Endothelial cell (in vitro differentiated cells): ENCODE data around the gene PARD3B. TPM values are rescaled to one million over a fixed set of nuclear protein-coding genes. Genes with fewer than 3 reads are reported as not detected.

Experiments
- DNase-seq: peaks from one replicate; pipeline ENCODE4 v3.0.0; 2021; ENCODE audit warnings: low spot score
- H3K27ac Mint-ChIP-seq: one replicate; pipeline ENCODE4 v1.8.0; 2021; ENCODE audit warnings: mixed read lengths, inconsistent platforms; ENCODE audit not compliant: unreplicated experiment
- H3K27me3 Mint-ChIP-seq: one replicate; pipeline ENCODE4 v1.8.0; 2021; ENCODE audit warnings: mild to moderate bottlenecking, moderate library complexity, mixed read lengths, inconsistent platforms; ENCODE audit not compliant: unreplicated experiment
- H3K36me3 Mint-ChIP-seq: one replicate; pipeline ENCODE4 v1.8.0; 2021; ENCODE audit warnings: mild to moderate bottlenecking, low read depth, mixed read lengths, inconsistent platforms; ENCODE audit not compliant: unreplicated experiment
- H3K4me1 Mint-ChIP-seq: one replicate; pipeline ENCODE4 v1.8.0; 2021; ENCODE audit warnings: mild to moderate bottlenecking, mixed read lengths, inconsistent platforms; ENCODE audit not compliant: unreplicated experiment
- H3K4me3 Mint-ChIP-seq: one replicate; pipeline ENCODE4 v1.8.0; 2021; ENCODE audit warnings: mild to moderate bottlenecking, mixed read lengths, inconsistent platforms; ENCODE audit not compliant: unreplicated experiment
- H3K9me3 Mint-ChIP-seq: one replicate; pipeline ENCODE4 v1.8.0; 2021; ENCODE audit warnings: mixed read lengths, inconsistent platforms; ENCODE audit not compliant: unreplicated experiment
- total RNA-seq: library from RNA; stranded (reverse); fragmentation: NEBNext Ultra II Directional; extraction: Animal tissue kit (Norgen Biotek cat#: 25700); gene quantifications from one replicate; pipeline ENCODE4 v1.2.1, GENCODE V29; 2021; ENCODE audit not compliant: unreplicated experiment
- TF ChIP-seq, protein P1 (sequence below): fragments of 200-600 bp; sonication (generic); IDR thresholded peaks from one replicate; pipeline ENCODE4 v1.5.0; 2021; ENCODE audit warnings: antibody characterized with exemption; ENCODE audit not compliant: unreplicated experiment

The PARD3B gene
- total RNA-seq, 1 donor from 2014 or later: 17.4 TPM

GRCh38 chr2:204625135-204625534, 79.9 kb downstream of the PARD3B start:
- DNase-seq: no peak
- no peak overlapping the region for H3K27ac Mint-ChIP-seq
- no peaks in the 10 kb centered on the region for H3K36me3 Mint-ChIP-seq

GRCh38 chr2:204628926-204629712, 83.8 kb downstream of the PARD3B start:
- DNase-seq: no peak
- Mint-ChIP-seq H3K27me3 (no peaks in the 10 kb centered on the region), H3K27ac (no peak overlapping the region), H3K4me1 (no peaks in the 10 kb centered on the region), H3K36me3 (no peaks in the 10 kb centered on the region), H3K4me3 (no peak overlapping the region), H3K9me3 (no peaks in the 10 kb centered on the region)
- TF ChIP-seq, protein P1, sequence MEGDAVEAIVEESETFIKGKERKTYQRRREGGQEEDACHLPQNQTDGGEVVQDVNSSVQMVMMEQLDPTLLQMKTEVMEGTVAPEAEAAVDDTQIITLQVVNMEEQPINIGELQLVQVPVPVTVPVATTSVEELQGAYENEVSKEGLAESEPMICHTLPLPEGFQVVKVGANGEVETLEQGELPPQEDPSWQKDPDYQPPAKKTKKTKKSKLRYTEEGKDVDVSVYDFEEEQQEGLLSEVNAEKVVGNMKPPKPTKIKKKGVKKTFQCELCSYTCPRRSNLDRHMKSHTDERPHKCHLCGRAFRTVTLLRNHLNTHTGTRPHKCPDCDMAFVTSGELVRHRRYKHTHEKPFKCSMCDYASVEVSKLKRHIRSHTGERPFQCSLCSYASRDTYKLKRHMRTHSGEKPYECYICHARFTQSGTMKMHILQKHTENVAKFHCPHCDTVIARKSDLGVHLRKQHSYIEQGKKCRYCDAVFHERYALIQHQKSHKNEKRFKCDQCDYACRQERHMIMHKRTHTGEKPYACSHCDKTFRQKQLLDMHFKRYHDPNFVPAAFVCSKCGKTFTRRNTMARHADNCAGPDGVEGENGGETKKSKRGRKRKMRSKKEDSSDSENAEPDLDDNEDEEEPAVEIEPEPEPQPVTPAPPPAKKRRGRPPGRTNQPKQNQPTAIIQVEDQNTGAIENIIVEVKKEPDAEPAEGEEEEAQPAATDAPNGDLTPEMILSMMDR: no peak

More at GRCh38 chr2:204625135-204625534, 79.9 kb downstream of the PARD3B start:
- TF ChIP-seq, protein P1: no peak
- Mint-ChIP-seq H3K4me3 (no peak overlapping the region), H3K9me3 (no peaks in the 10 kb centered on the region), H3K4me1 (no peaks in the 10 kb centered on the region), H3K27me3 (no peaks in the 10 kb centered on the region)

- TF ChIP-seq, protein P1: no peak
- H3K4me3 Mint-ChIP-seq: no peak overlapping the region
- H3K9me3 Mint-ChIP-seq: no peaks in the 10 kb centered on the region
- DNase-seq: no peak
- no peaks in the 10 kb centered on the region for H3K27me3 Mint-ChIP-seq
- no peaks in the 10 kb centered on the region for H3K4me1 Mint-ChIP-seq
- no peak overlapping the region for H3K27ac Mint-ChIP-seq
- H3K36me3 Mint-ChIP-seq: no peaks in the 10 kb centered on the region
These were observed 87.1 kb downstream of the PARD3B start for GRCh38 chr2:204632410-204632809.

DNA sequence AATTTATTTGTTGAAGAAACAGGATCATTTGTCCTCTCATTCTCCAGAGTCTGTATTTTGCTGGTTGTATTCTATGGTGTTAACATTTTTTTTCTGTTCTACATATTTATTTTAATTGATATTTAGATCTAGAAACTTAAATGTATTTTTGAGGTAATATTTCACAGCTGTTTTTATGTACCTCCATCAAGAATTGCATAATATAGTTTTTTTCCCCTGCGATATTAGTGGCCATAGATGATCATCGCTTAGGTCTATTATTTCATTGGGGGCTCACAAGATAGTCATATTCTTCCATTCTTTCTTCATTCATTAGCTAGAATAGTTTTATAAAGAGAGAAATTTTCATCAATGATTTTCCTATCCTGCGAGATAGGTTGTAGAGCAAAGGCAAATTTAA, 89.3 kb downstream of the PARD3B start:
- Mint-ChIP-seq H3K27me3 (no peaks in the 10 kb centered on the region), H3K9me3 (no peaks in the 10 kb centered on the region), H3K36me3 (no peaks in the 10 kb centered on the region), H3K4me3 (no peak overlapping the region), H3K4me1 (no peaks in the 10 kb centered on the region), H3K27ac (no peak overlapping the region)
- TF ChIP-seq, protein P1: no peak
- DNase-seq: no peak

DNA sequence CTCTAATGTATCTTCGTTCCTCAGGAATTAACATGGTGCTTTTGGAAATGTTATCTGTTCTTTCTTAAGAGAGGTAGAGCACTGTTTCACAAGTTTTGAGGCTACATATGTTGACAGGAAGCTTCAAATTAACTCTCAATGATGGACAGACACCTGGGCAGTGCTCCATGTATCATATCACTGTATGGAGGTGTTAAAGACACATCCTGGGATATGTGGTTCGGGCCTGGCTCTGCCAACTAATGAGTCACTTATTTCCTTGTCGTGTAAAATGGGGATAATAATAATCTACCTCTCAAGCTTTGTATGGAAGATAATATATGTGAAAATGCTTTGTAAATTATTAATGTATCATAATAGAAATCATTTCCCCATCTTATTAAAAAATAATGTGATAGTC, 90.2 kb downstream of the PARD3B start:
- no peak for DNase-seq
- no peak overlapping the region for H3K4me3 Mint-ChIP-seq
- H3K9me3 Mint-ChIP-seq: no peaks in the 10 kb centered on the region
- H3K36me3 Mint-ChIP-seq: no peaks in the 10 kb centered on the region
- TF ChIP-seq, protein P1: no peak
- H3K27me3 Mint-ChIP-seq: no peaks in the 10 kb centered on the region
- no peak overlapping the region for H3K27ac Mint-ChIP-seq
- no peaks in the 10 kb centered on the region for H3K4me1 Mint-ChIP-seq
